ENCODE measurements around the gene CHN2.

Gene CHN2

GRCh38 chr7:29483219-29484104 lies 288.9 kb downstream of the CHN2 start:
- H3K4me3 ChIP-seq (ENCODE audit: low read depth, low read length): no peak overlapping the region
- no peak for TF ChIP-seq CTCF (IDR thresholded peaks at IDR 0.05; ENCODE audit: low read depth, low read length)

GRCh38 chr7:29484280-29484679 lies 289.7 kb downstream of the CHN2 start:
- H3K4me3 ChIP-seq (ENCODE audit: low read depth, low read length): no peak overlapping the region
- no peak for TF ChIP-seq CTCF (IDR thresholded peaks at IDR 0.05; ENCODE audit: low read depth, low read length)

- no peak for TF ChIP-seq CTCF (IDR thresholded peaks at IDR 0.05; ENCODE audit: low read depth, low read length)
- no peak overlapping the region for H3K4me3 ChIP-seq (ENCODE audit: low read depth, low read length)
Measured at GRCh38 chr7:29485339-29486190, 291.0 kb downstream of the CHN2 start.

- no peak overlapping the region for H3K4me3 ChIP-seq (ENCODE audit: low read depth, low read length)
- no peak for TF ChIP-seq CTCF (IDR thresholded peaks at IDR 0.05; ENCODE audit: low read depth, low read length)
Measured at GRCh38 chr7:29486191-29486700, 291.7 kb downstream of the CHN2 start.

GRCh38 chr7:29487424-29487823 lies 292.8 kb downstream of the CHN2 start:
- no peak for TF ChIP-seq CTCF (IDR thresholded peaks at IDR 0.05; ENCODE audit: low read depth, low read length)
- no peak overlapping the region for H3K4me3 ChIP-seq (ENCODE audit: low read depth, low read length)

DNA sequence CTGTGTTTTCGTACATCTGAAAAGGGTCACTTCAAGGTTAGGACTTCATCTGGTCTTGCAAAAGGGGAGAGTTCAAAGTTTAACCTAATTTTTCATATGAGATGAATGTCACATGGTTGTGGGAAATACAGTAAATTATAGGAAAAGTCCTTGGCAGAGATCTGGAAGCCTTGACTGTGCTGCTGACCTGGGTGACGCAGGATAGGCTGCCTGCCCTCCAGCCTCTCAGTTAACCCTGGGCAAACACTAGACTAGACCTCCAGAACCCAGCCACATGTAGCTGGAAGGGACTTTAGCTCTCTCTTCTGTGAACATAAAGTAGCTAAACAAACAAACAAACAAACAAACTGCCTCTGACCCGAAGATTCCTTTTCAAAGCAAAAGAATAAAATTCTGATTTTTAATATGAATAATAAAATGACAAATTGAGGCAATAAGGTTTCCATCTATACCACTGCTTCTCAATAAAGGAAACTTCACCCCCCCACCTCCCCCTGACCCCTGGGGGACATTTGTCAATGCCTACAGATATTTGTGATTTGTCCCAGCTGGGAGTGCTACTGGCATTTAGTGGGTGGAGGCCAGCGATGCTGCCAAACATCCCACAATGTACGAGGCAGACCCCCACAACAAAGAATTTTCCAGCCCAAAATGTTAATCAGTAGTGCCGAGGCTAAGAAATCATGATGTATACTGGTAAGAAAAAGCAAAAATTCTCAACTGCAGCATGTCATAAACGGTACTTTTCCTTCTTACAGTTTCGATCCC lies 293.8 kb downstream of the CHN2 start:
- no peak for TF ChIP-seq CTCF (IDR thresholded peaks at IDR 0.05; ENCODE audit: low read depth, low read length)
- no peak overlapping the region for H3K4me3 ChIP-seq (ENCODE audit: low read depth, low read length)
